Activated CD8-positive, alpha-beta memory T cell treated with anti-CD3 and anti-CD28 coated beads for 1 hour (primary cell): ENCODE data around the gene SETBP1.

Experiments used
- DNase-seq, 2 donors: peaks; one replicate each; pipeline ENCODE4 v3.0.0-alpha.2; 2020; ENCODE audit warnings: low read depth in 1 of 2; ENCODE audit errors: extremely low read depth in 1 of 2

SETBP1 gene

GRCh38 chr18:44758861-44759631 lies 78.4 kb downstream of the SETBP1 start:
- DNase-seq, result no peak

- DNase-seq, result no peak
Observed at GRCh38 chr18:44759925-44760342, 79.2 kb downstream of the SETBP1 start.

- DNase-seq, result no peak
Observed at GRCh38 chr18:44761812-44762211, 81.1 kb downstream of the SETBP1 start.

- DNase-seq, result no peak
Observed at GRCh38 chr18:44763327-44763726, 82.6 kb downstream of the SETBP1 start.

GRCh38 chr18:44764863-44765262 lies 84.2 kb downstream of the SETBP1 start:
- DNase-seq, result no peak

- no peak for DNase-seq
Observed at GRCh38 chr18:44765456-44765855, 84.8 kb downstream of the SETBP1 start.

- no peak for DNase-seq
Observed at GRCh38 chr18:44766450-44766849, 85.8 kb downstream of the SETBP1 start.

GRCh38 chr18:44767807-44768206 lies 87.1 kb downstream of the SETBP1 start:
- DNase-seq, result no peak

GRCh38 chr18:44770641-44771040 lies 90.0 kb downstream of the SETBP1 start:
- no peak for DNase-seq

- no peak for DNase-seq
Observed at GRCh38 chr18:44771572-44771955, 90.9 kb downstream of the SETBP1 start.

- no peak for DNase-seq
Observed at GRCh38 chr18:44771956-44772917, 91.5 kb downstream of the SETBP1 start.

- DNase-seq, result no peak
Observed at GRCh38 chr18:44773640-44774155, 93.0 kb downstream of the SETBP1 start.

- no peak for DNase-seq
Observed at GRCh38 chr18:44774191-44774590, 93.5 kb downstream of the SETBP1 start.

- DNase-seq, result no peak
Observed at GRCh38 chr18:44777457-44778192, 96.9 kb downstream of the SETBP1 start.

- no peak for DNase-seq
Observed at GRCh38 chr18:44778788-44779187, 98.1 kb downstream of the SETBP1 start.

GRCh38 chr18:44779753-44780292 lies 99.1 kb downstream of the SETBP1 start:
- DNase-seq, result no peak

- no peak for DNase-seq
Observed at GRCh38 chr18:44781886-44782285, 101.2 kb downstream of the SETBP1 start.

- no peak for DNase-seq
Observed at GRCh38 chr18:44782617-44783016, 101.9 kb downstream of the SETBP1 start.

GRCh38 chr18:44783371-44783770 lies 102.7 kb downstream of the SETBP1 start:
- DNase-seq, result no peak

- no peak for DNase-seq
Observed at GRCh38 chr18:44786257-44786656, 105.6 kb downstream of the SETBP1 start.

GRCh38 chr18:44786688-44787087 lies 106.0 kb downstream of the SETBP1 start:
- DNase-seq, result no peak
